Brain microvascular endothelial cell (primary cell): ENCODE results near the gene PCBP3.

Experiments
- DNase-seq: peaks from one replicate; pipeline ENCODE4 v3.0.0-alpha.2; 2020
- H3K27ac ChIP-seq: fragments of 250-450 bp; sonication (Bioruptor Pico); 2 replicates; pipeline ENCODE4 v1.5.1; 2020; ENCODE audit warnings: mild to moderate bottlenecking, moderate library complexity
- H3K27me3 ChIP-seq: fragments of 250-450 bp; sonication (Bioruptor Pico); replicated peaks from 2 replicates; pipeline ENCODE4 v1.5.1; 2020; ENCODE audit warnings: mild to moderate bottlenecking
- H3K36me3 ChIP-seq: fragments of 250-450 bp; sonication (Bioruptor Pico); replicated peaks from 2 replicates; pipeline ENCODE4 v1.5.1; 2020; ENCODE audit warnings: mild to moderate bottlenecking
- H3K4me3 ChIP-seq: 2 replicates; pipeline ENCODE4 v1.5.1; 2011; ENCODE audit warnings: low read depth, mild to moderate bottlenecking, control low read depth, low read length, moderate library complexity
- CTCF ChIP-seq: IDR thresholded peaks from 2 replicates; pipeline ENCODE4 v1.5.1; 2011; ENCODE audit warnings: low read depth, mild to moderate bottlenecking, moderate library complexity, low read length, control low read depth, inconsistent platforms; ENCODE audit errors: missing control alignments
- in situ Hi-C: cut with HindIII; loops from 2 replicates; pipeline ENCODE4 v1.10.0; 2017; ENCODE audit warnings: low sequenced_read_pairs, low pct_ligation_motif_present

Gene PCBP3

GRCh38 chr21:45763074-45763473 is 119.5 kb downstream of the PCBP3 start:
- Histone ChIP-seq H3K36me3 (no peaks in the 10 kb centered on the region), H3K4me3 (peak overlapping the region; percentile 37), H3K27me3 (no peaks in the 10 kb centered on the region), H3K27ac (no peak overlapping the region)
- no peak for TF ChIP-seq CTCF
- in situ Hi-C loops = no loop called here
- no peak for DNase-seq

GRCh38 chr21:45763506-45763905 is 120.0 kb downstream of the PCBP3 start:
- no peak for TF ChIP-seq CTCF
- Histone ChIP-seq H3K27ac (no peak overlapping the region), H3K36me3 (no peaks in the 10 kb centered on the region), H3K4me3 (peak overlapping the region; percentile 37), H3K27me3 (no peaks in the 10 kb centered on the region)
- in situ Hi-C loops = no loop called here
- DNase-seq = no peak

- DNase-seq = no peak
- H3K27me3 ChIP-seq = no peaks in the 10 kb centered on the region
- no peak overlapping the region for H3K27ac ChIP-seq
- no peak overlapping the region for H3K4me3 ChIP-seq
- no peaks in the 10 kb centered on the region for H3K36me3 ChIP-seq
- in situ Hi-C loops = no loop called here
- no peak for TF ChIP-seq CTCF
Measured at GRCh38 chr21:45764792-45765191, 121.3 kb downstream of the PCBP3 start.

- in situ Hi-C loops = no loop called here
- Histone ChIP-seq H3K36me3 (no peaks in the 10 kb centered on the region), H3K4me3 (no peak overlapping the region), H3K27ac (no peak overlapping the region), H3K27me3 (no peaks in the 10 kb centered on the region)
- TF ChIP-seq CTCF = no peak
- DNase-seq = no peak
Measured at GRCh38 chr21:45765375-45765774, 121.8 kb downstream of the PCBP3 start.

- no peaks in the 10 kb centered on the region for H3K36me3 ChIP-seq
- TF ChIP-seq CTCF = no peak
- no peak for DNase-seq
- no peak overlapping the region for H3K27ac ChIP-seq
- H3K27me3 ChIP-seq = no peaks in the 10 kb centered on the region
- no peak overlapping the region for H3K4me3 ChIP-seq
- in situ Hi-C loops = no loop called here
Measured at GRCh38 chr21:45766055-45766454, 122.5 kb downstream of the PCBP3 start.

- no peak overlapping the region for H3K27ac ChIP-seq
- in situ Hi-C loops = no loop called here
- H3K4me3 ChIP-seq = no peak overlapping the region
- TF ChIP-seq CTCF = no peak
- H3K36me3 ChIP-seq = no peaks in the 10 kb centered on the region
- H3K27me3 ChIP-seq = no peaks in the 10 kb centered on the region
- DNase-seq = no peak
Measured at GRCh38 chr21:45766501-45766900, 123.0 kb downstream of the PCBP3 start.
